Activated CD4-positive, CD25-positive, alpha-beta regulatory T cell (primary cell): ENCODE data around the gene WNT7A.

Experiments used
- DNase-seq, 4 experiments: peaks; one replicate each; lab custom pipeline; 2025; lab: John Stamatoyannopoulos, UW

The WNT7A gene

DNA sequence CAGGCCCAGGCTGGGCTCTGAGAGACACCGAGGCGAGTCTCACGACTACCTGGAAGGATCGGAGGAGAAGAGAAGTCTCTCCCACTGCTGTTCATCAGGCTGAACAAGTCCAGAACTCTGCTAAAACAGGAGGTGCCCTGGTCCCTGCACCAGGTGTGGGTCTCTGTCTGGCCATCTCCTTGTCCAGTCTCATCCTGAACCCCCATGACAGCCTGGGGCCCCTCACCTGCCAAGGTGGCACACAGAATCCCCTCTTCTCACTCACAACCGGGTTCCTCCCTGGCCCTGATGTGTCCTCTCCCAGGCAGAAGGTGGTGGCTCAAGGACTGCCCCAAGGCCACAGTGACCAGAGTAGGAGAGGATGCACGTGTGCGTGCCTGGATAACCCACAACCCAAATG, 34.1 kb downstream of the WNT7A start:
- no peak for DNase-seq

DNA sequence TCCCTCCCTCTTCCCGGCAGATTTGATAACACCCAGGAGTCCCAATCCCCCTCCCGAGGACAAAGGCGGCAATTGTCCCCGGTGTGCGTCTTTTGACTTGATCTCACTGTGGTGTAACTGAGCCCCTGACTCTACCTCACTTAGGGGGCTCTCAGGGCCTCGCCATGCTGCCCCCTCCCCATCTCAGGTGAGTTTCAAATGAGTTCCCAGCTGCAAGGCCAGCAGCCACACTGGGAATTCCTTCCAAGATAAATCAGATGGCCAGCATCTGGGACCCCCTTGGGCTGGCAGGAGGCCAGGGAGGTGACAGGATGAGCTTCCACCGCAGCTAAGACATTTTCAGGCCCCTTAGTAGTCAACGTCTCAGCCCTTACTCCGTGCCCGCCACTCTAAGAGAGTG, 35.0 kb downstream of the WNT7A start:
- DNase-seq, result no peak

GRCh38 chr3:13844286-13844685, 35.6 kb downstream of the WNT7A start:
- no peak for DNase-seq

GRCh38 chr3:13843351-13843750, 36.5 kb downstream of the WNT7A start:
- no peak for DNase-seq

GRCh38 chr3:13842226-13842625, 37.6 kb downstream of the WNT7A start:
- no peak for DNase-seq

- DNase-seq, result no peak
Observed at GRCh38 chr3:13841826-13842225, 38.0 kb downstream of the WNT7A start.

- DNase-seq, result no peak
Observed at GRCh38 chr3:13841141-13841540, 38.7 kb downstream of the WNT7A start.

GRCh38 chr3:13840456-13840855, 39.4 kb downstream of the WNT7A start:
- no peak for DNase-seq

DNA sequence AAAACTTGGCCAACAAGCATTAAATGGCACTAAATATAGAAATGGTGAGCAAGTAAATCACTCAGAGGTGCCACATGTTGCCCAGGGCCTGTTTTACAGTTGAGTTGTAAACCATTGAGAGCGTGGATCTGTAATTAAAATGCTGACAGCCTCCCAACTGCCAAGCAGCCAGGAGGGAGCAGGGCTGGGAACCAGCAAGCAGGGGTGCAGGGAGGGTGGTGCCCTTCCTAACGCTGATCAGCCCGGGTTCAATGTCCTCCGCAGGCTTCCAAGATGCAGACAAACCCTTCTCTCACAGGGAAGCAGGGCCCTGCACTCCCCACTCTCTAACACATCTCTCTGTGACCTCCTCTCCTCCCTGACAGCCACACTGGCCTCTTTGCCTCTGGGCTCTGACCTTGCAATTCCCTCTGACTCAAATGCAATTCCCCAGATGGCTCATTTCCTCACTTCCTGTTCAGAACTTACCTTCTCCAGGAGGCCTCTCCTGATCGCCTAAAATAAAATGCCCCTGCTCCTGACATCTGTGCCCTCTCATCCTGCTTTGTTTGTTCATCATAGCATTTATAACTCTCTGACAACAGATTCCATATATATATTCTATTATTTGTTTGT, 40.0 kb downstream of the WNT7A start:
- no peak for DNase-seq

- no peak for DNase-seq
Observed at GRCh38 chr3:13839253-13839652, 40.6 kb downstream of the WNT7A start.

DNA sequence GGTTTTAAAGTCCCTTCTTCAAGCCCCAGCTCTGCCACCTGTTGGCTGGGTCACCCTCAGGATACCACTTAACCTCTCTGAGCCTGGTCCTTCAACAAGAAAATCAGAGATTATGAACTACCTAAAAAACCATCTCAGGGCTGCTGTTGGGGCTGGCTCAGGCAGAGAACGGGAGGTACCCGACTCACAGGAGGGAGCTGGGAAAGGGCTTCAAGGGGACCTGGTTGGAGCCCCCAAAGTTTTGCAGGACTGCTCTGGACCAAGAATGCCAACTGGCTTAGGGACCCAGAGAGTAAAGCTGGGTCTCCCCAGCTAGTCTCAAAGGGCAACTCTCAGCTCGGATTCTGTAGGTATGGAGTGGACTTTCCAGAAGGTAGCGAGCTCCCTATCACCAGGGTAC, 41.5 kb downstream of the WNT7A start:
- no peak for DNase-seq

GRCh38 chr3:13837751-13838150, 42.1 kb downstream of the WNT7A start:
- DNase-seq, result no peak

GRCh38 chr3:13836658-13837587, 42.9 kb downstream of the WNT7A start:
- DNase-seq, result no peak

- no peak for DNase-seq
Observed at GRCh38 chr3:13835246-13835645, 44.6 kb downstream of the WNT7A start.

- no peak for DNase-seq
Observed at GRCh38 chr3:13834258-13835035, 45.4 kb downstream of the WNT7A start.

GRCh38 chr3:13833506-13834257, 46.2 kb downstream of the WNT7A start:
- no peak for DNase-seq

DNA sequence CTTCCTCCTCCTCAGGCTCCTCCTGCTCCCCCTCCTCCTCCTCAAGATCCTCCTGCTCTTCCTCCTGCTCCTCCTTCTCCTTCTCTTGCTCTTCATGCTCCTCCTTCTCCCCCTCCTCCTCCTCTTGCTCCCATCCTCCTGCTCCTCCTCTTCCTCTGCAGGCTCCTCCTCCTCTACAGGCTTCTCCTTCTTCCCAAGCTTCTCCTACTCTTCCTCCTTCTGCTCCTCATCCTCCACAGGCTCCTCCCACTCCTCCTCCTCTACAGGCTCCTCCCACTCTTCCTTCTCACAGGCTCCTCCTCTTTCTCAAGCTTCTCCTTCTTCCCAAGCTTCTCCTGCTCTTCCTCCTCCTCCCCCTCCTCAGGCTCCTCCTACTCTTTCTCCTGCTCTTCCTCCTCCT, 47.7 kb downstream of the WNT7A start:
- DNase-seq, result no peak

- DNase-seq, result no peak
Observed at GRCh38 chr3:13831386-13831996, 48.4 kb downstream of the WNT7A start.

GRCh38 chr3:13829311-13829710, 50.6 kb downstream of the WNT7A start:
- DNase-seq, result no peak

DNA sequence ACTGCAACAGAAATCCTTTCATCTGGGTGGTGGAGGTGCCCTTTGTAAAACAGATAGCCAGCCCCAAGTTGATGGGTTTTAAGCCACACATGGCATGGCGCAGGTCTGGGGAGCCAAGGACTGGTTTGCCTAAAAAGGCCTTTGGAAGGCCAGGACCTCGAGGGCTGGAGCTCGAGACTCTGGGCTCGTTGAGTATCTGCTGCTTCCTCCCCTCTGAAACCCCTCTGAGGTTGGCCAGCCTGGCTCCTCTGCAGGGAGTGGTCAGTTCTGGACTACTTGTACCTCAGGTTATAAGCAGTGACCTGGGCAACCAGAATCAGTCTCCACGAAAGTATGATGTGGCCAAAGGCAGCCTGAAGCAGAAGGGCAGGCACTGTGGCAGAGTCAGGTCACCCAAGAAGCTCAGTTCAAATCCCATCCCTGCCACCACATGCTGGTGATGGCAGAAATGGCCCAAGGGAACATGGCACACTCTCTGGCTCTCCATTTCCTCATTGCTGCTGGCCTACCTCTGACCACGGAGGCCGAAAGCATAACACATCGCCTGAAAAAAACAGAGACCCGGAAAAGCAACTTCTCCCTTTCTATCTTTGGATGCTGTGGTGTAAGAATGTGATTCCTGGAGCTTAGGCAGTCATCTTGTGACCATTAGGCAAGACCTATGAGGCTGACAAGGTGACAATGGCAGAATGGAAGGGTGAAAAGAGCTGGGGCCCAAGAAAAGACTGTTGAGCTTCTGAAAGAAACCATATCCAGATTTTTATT, 51.2 kb downstream of the WNT7A start:
- no peak for DNase-seq

GRCh38 chr3:13827699-13828098, 52.2 kb downstream of the WNT7A start:
- no peak for DNase-seq
